Effector memory CD4-positive, alpha-beta T cell (primary cell): ENCODE results near the gene ENOPH1.
A peak's percentile ranks its signal among the peaks of the same experiment; 100 is the strongest.

ENCODE experiments used
- DNase-seq, 3 donors: peaks; one replicate each; pipeline ENCODE4 v3.0.0-alpha.2; 2020
- H3K27ac ChIP-seq: 2 replicates; pipeline ENCODE4 v1.7.0; 2013; ENCODE audit warnings: mild to moderate bottlenecking, low read length, moderate library complexity; ENCODE audit not compliant: insufficient read depth, poor library complexity, severe bottlenecking
- H3K27me3 ChIP-seq: replicated peaks from 2 replicates; pipeline ENCODE4 v1.7.0; 2013; ENCODE audit warnings: mild to moderate bottlenecking, low read length; ENCODE audit not compliant: insufficient read depth, control insufficient read depth, poor library complexity, severe bottlenecking
- H3K36me3 ChIP-seq: 2 replicates; pipeline ENCODE4 v1.7.0; 2013; ENCODE audit warnings: mild to moderate bottlenecking, low read length, moderate library complexity; ENCODE audit not compliant: control insufficient read depth, insufficient read depth
- H3K4me1 ChIP-seq: 2 replicates; pipeline ENCODE4 v1.7.0; 2013; ENCODE audit warnings: low read length, mild to moderate bottlenecking; ENCODE audit not compliant: control insufficient read depth, insufficient read depth, poor library complexity, severe bottlenecking
- H3K4me3 ChIP-seq: 2 replicates; pipeline ENCODE4 v1.7.0; 2013; ENCODE audit warnings: low read length, low read depth, mild to moderate bottlenecking; ENCODE audit not compliant: insufficient read depth, poor library complexity, severe bottlenecking
- H3K9me3 ChIP-seq: 2 replicates; pipeline ENCODE4 v1.7.0; 2013; ENCODE audit warnings: mild to moderate bottlenecking, low read length, moderate library complexity; ENCODE audit not compliant: control insufficient read depth

The ENOPH1 gene

GRCh38 chr4:82425478-82425877 is 4.9 kb upstream of the ENOPH1 start:
- Histone ChIP-seq H3K9me3 (no peaks in the 10 kb centered on the region), H3K27me3 (no peaks in the 10 kb centered on the region), H3K36me3 (peaks cover 42% of the 10 kb centered on the region), H3K4me3 (no peak overlapping the region), H3K27ac (no peak overlapping the region), H3K4me1 (peaks cover 19% of the 10 kb centered on the region)
- DNase-seq: no peak

- H3K4me1 ChIP-seq: peaks cover 25% of the 10 kb centered on the region
- H3K27ac ChIP-seq: peak overlapping the region; percentile 96
- no peak for DNase-seq
- H3K36me3 ChIP-seq: peaks cover 33% of the 10 kb centered on the region
- H3K27me3 ChIP-seq: no peaks in the 10 kb centered on the region
- H3K9me3 ChIP-seq: no peaks in the 10 kb centered on the region
- peak overlapping the region; percentile 96 for H3K4me3 ChIP-seq
These were observed 1.8 kb upstream of the ENOPH1 start for GRCh38 chr4:82428526-82428968.

- peaks cover 27% of the 10 kb centered on the region for H3K36me3 ChIP-seq
- peak; percentile 88 to 91 (median 88) for DNase-seq
- H3K4me3 ChIP-seq: peak overlapping the region; percentile 96
- no peaks in the 10 kb centered on the region for H3K9me3 ChIP-seq
- peaks cover 25% of the 10 kb centered on the region for H3K4me1 ChIP-seq
- no peaks in the 10 kb centered on the region for H3K27me3 ChIP-seq
- peak overlapping the region; percentile 96 for H3K27ac ChIP-seq
These were observed 1.2 kb upstream of the ENOPH1 start for GRCh38 chr4:82428969-82429727.

- Histone ChIP-seq H3K4me1 (peaks cover 25% of the 10 kb centered on the region), H3K9me3 (no peaks in the 10 kb centered on the region), H3K36me3 (peaks cover 21% of the 10 kb centered on the region), H3K27ac (peak overlapping the region; percentile 96), H3K27me3 (no peaks in the 10 kb centered on the region), H3K4me3 (peak overlapping the region; percentile 96)
- DNase-seq: peak in 1 of 3 donors; percentile 60
These were observed 630 bp upstream of the ENOPH1 start for GRCh38 chr4:82429728-82430192.

GRCh38 chr4:82430964-82431745 is 765 bp downstream of the ENOPH1 start:
- H3K27ac ChIP-seq: peak overlapping the region; percentile 96
- H3K27me3 ChIP-seq: no peaks in the 10 kb centered on the region
- peak in 2 of 3 donors; percentile 8 to 18 for DNase-seq
- peak overlapping the region; percentile 96 for H3K4me3 ChIP-seq
- H3K36me3 ChIP-seq: peaks cover 7% of the 10 kb centered on the region
- no peaks in the 10 kb centered on the region for H3K9me3 ChIP-seq
- peaks cover 25% of the 10 kb centered on the region for H3K4me1 ChIP-seq

GRCh38 chr4:82431831-82432230 is 1.4 kb downstream of the ENOPH1 start:
- H3K9me3 ChIP-seq: no peaks in the 10 kb centered on the region
- H3K27me3 ChIP-seq: no peaks in the 10 kb centered on the region
- H3K4me1 ChIP-seq: peaks cover 21% of the 10 kb centered on the region
- H3K27ac ChIP-seq: no peak overlapping the region
- no peak for DNase-seq
- H3K36me3 ChIP-seq: peaks cover 1% of the 10 kb centered on the region
- H3K4me3 ChIP-seq: peak overlapping the region; percentile 96

- Histone ChIP-seq H3K27me3 (no peaks in the 10 kb centered on the region), H3K36me3 (peaks cover 6% of the 10 kb centered on the region), H3K4me3 (no peak overlapping the region), H3K9me3 (no peaks in the 10 kb centered on the region), H3K27ac (no peak overlapping the region), H3K4me1 (peaks cover 13% of the 10 kb centered on the region)
- DNase-seq: no peak
These were observed 2.2 kb downstream of the ENOPH1 start for GRCh38 chr4:82432596-82432995.

- peaks cover 6% of the 10 kb centered on the region for H3K36me3 ChIP-seq
- no peaks in the 10 kb centered on the region for H3K9me3 ChIP-seq
- H3K27ac ChIP-seq: no peak overlapping the region
- H3K27me3 ChIP-seq: no peaks in the 10 kb centered on the region
- no peak for DNase-seq
- H3K4me1 ChIP-seq: peaks cover 6% of the 10 kb centered on the region
- H3K4me3 ChIP-seq: no peak overlapping the region
These were observed 3.4 kb downstream of the ENOPH1 start for GRCh38 chr4:82433791-82434190.

GRCh38 chr4:82434949-82435348 is 4.6 kb downstream of the ENOPH1 start:
- no peak for DNase-seq
- Histone ChIP-seq H3K4me3 (no peak overlapping the region), H3K27me3 (no peaks in the 10 kb centered on the region), H3K36me3 (peaks cover 6% of the 10 kb centered on the region), H3K27ac (no peak overlapping the region), H3K4me1 (peaks cover 9% of the 10 kb centered on the region), H3K9me3 (no peaks in the 10 kb centered on the region)

- Histone ChIP-seq H3K27me3 (no peaks in the 10 kb centered on the region), H3K9me3 (no peaks in the 10 kb centered on the region), H3K4me1 (peaks cover 9% of the 10 kb centered on the region), H3K4me3 (no peak overlapping the region), H3K36me3 (peaks cover 6% of the 10 kb centered on the region), H3K27ac (no peak overlapping the region)
- DNase-seq: no peak
These were observed 5.7 kb downstream of the ENOPH1 start for GRCh38 chr4:82436130-82436529.
